Activated T-cell treated with anti-CD3 and anti-CD28 coated beads, Interleukin-2, amount 50 U/mL, for 4 hours (primary cell): ENCODE data around the gene NAV2. TPM values are rescaled to one million over a fixed set of nuclear protein-coding genes. Genes with fewer than 3 reads are reported as not detected.

Source experiments
- ATAC-seq, 2 donors: fragments of 200-7000 bp; cut with Tn5 transposase; one replicate each; pipeline ENCODE4 v1.10.0; 2021
- DNase-seq: peaks from one replicate; pipeline ENCODE4 v3.0.0-alpha.2; 2020
- H3K27me3 Mint-ChIP-seq: one replicate; pipeline ENCODE4 v1.8.0; 2021; ENCODE audit warnings: low read depth, mixed read lengths
- H3K36me3 Mint-ChIP-seq: one replicate; pipeline ENCODE4 v1.8.0; 2022; ENCODE audit warnings: mixed read lengths; ENCODE audit not compliant: insufficient read depth
- H3K4me1 Mint-ChIP-seq: one replicate; pipeline ENCODE4 v1.8.0; 2021; ENCODE audit warnings: low read depth, mixed read lengths
- H3K4me3 Mint-ChIP-seq: one replicate; pipeline ENCODE4 v1.8.0; 2021; ENCODE audit warnings: mild to moderate bottlenecking, moderate library complexity, mixed read lengths
- H3K9me3 Mint-ChIP-seq: one replicate; pipeline ENCODE4 v1.8.0; 2021; ENCODE audit warnings: mixed read lengths
- total RNA-seq, 3 donors: library from RNA; stranded (reverse); gene quantifications; one replicate each; pipeline ENCODE4 v1.2.1, GENCODE V29; 2021

NAV2 gene
- total RNA-seq, 3 donors from 2014 or later, result 0.08 to 0.60 (median 0.35) TPM

- no peak for ATAC-seq
- DNase-seq, result no peak
- peaks cover 8% of the 10 kb centered on the region for H3K27me3 Mint-ChIP-seq
- H3K4me1 Mint-ChIP-seq, result no peaks in the 10 kb centered on the region
- no peaks in the 10 kb centered on the region for H3K36me3 Mint-ChIP-seq
- H3K4me3 Mint-ChIP-seq, result no peak overlapping the region
- H3K9me3 Mint-ChIP-seq, result no peaks in the 10 kb centered on the region
Observed at GRCh38 chr11:19679952-19680828, 32.4 kb upstream of the NAV2 start.

GRCh38 chr11:19680829-19681368 lies 31.7 kb upstream of the NAV2 start:
- peaks cover 8% of the 10 kb centered on the region for H3K27me3 Mint-ChIP-seq
- no peaks in the 10 kb centered on the region for H3K36me3 Mint-ChIP-seq
- H3K4me1 Mint-ChIP-seq, result no peaks in the 10 kb centered on the region
- DNase-seq (no peak), ATAC-seq (no peak)
- no peak overlapping the region for H3K4me3 Mint-ChIP-seq
- no peaks in the 10 kb centered on the region for H3K9me3 Mint-ChIP-seq

GRCh38 chr11:19683141-19683805 lies 29.4 kb upstream of the NAV2 start:
- DNase-seq, result no peak
- no peaks in the 10 kb centered on the region for H3K36me3 Mint-ChIP-seq
- H3K4me3 Mint-ChIP-seq, result no peak overlapping the region
- H3K4me1 Mint-ChIP-seq, result no peaks in the 10 kb centered on the region
- no peaks in the 10 kb centered on the region for H3K9me3 Mint-ChIP-seq
- H3K27me3 Mint-ChIP-seq, result peaks cover 8% of the 10 kb centered on the region
- no peak for ATAC-seq

- ATAC-seq (no peak), DNase-seq (no peak)
- H3K9me3 Mint-ChIP-seq, result no peaks in the 10 kb centered on the region
- H3K4me1 Mint-ChIP-seq, result no peaks in the 10 kb centered on the region
- no peak overlapping the region for H3K4me3 Mint-ChIP-seq
- no peaks in the 10 kb centered on the region for H3K36me3 Mint-ChIP-seq
- peaks cover 8% of the 10 kb centered on the region for H3K27me3 Mint-ChIP-seq
Observed at GRCh38 chr11:19683862-19684491, 28.7 kb upstream of the NAV2 start.

- Mint-ChIP-seq H3K4me1 (no peaks in the 10 kb centered on the region), H3K4me3 (no peak overlapping the region), H3K36me3 (no peaks in the 10 kb centered on the region), H3K9me3 (no peaks in the 10 kb centered on the region), H3K27me3 (peaks cover 2% of the 10 kb centered on the region)
- ATAC-seq (no peak), DNase-seq (no peak)
Observed at GRCh38 chr11:19686234-19686633, 26.4 kb upstream of the NAV2 start.

- Mint-ChIP-seq H3K27me3 (peaks cover 2% of the 10 kb centered on the region), H3K9me3 (no peaks in the 10 kb centered on the region)
- ATAC-seq, result no peak
Observed at GRCh38 chr11:19687392-19687791, 25.2 kb upstream of the NAV2 start.

GRCh38 chr11:19689281-19690000 lies 23.2 kb upstream of the NAV2 start:
- DNase-seq, result no peak
- Mint-ChIP-seq H3K4me1 (no peaks in the 10 kb centered on the region), H3K4me3 (no peak overlapping the region), H3K36me3 (no peaks in the 10 kb centered on the region), H3K27me3 (peaks cover 2% of the 10 kb centered on the region), H3K9me3 (no peaks in the 10 kb centered on the region)
- no peak for ATAC-seq

More at GRCh38 chr11:19687392-19687791, 25.2 kb upstream of the NAV2 start:
- no peak for DNase-seq
- Mint-ChIP-seq H3K4me3 (no peak overlapping the region), H3K4me1 (no peaks in the 10 kb centered on the region), H3K36me3 (no peaks in the 10 kb centered on the region)

GRCh38 chr11:19690885-19691284 lies 21.8 kb upstream of the NAV2 start:
- peaks cover 2% of the 10 kb centered on the region for H3K27me3 Mint-ChIP-seq
- no peaks in the 10 kb centered on the region for H3K4me1 Mint-ChIP-seq
- no peaks in the 10 kb centered on the region for H3K36me3 Mint-ChIP-seq
- ATAC-seq (no peak), DNase-seq (no peak)
- H3K9me3 Mint-ChIP-seq, result no peaks in the 10 kb centered on the region
- H3K4me3 Mint-ChIP-seq, result no peak overlapping the region

GRCh38 chr11:19691815-19692500 lies 20.7 kb upstream of the NAV2 start:
- no peak overlapping the region for H3K4me3 Mint-ChIP-seq
- DNase-seq, result no peak
- no peaks in the 10 kb centered on the region for H3K36me3 Mint-ChIP-seq
- no peak for ATAC-seq
- H3K4me1 Mint-ChIP-seq, result no peaks in the 10 kb centered on the region
- H3K27me3 Mint-ChIP-seq, result peaks cover 5% of the 10 kb centered on the region
- H3K9me3 Mint-ChIP-seq, result no peaks in the 10 kb centered on the region

- Mint-ChIP-seq H3K27me3 (peaks cover 12% of the 10 kb centered on the region), H3K9me3 (no peaks in the 10 kb centered on the region), H3K4me3 (no peak overlapping the region), H3K4me1 (no peaks in the 10 kb centered on the region), H3K36me3 (no peaks in the 10 kb centered on the region)
- no peak for DNase-seq
- ATAC-seq, result no peak
Observed at GRCh38 chr11:19693146-19693545, 19.5 kb upstream of the NAV2 start.

GRCh38 chr11:19694796-19695345 lies 17.8 kb upstream of the NAV2 start:
- Mint-ChIP-seq H3K9me3 (no peaks in the 10 kb centered on the region), H3K36me3 (no peaks in the 10 kb centered on the region), H3K4me1 (no peaks in the 10 kb centered on the region), H3K4me3 (no peak overlapping the region), H3K27me3 (peaks cover 10% of the 10 kb centered on the region)
- ATAC-seq, result no peak
- DNase-seq, result no peak

GRCh38 chr11:19696073-19696472 lies 16.6 kb upstream of the NAV2 start:
- no peak for ATAC-seq
- no peak for DNase-seq
- H3K4me3 Mint-ChIP-seq, result no peak overlapping the region
- H3K36me3 Mint-ChIP-seq, result no peaks in the 10 kb centered on the region
- H3K4me1 Mint-ChIP-seq, result no peaks in the 10 kb centered on the region
- H3K27me3 Mint-ChIP-seq, result peaks cover 10% of the 10 kb centered on the region
- H3K9me3 Mint-ChIP-seq, result no peaks in the 10 kb centered on the region

- Mint-ChIP-seq H3K9me3 (no peaks in the 10 kb centered on the region), H3K4me1 (no peaks in the 10 kb centered on the region), H3K36me3 (no peaks in the 10 kb centered on the region), H3K4me3 (no peak overlapping the region), H3K27me3 (peaks cover 10% of the 10 kb centered on the region)
- ATAC-seq, result no peak
- no peak for DNase-seq
Observed at GRCh38 chr11:19696904-19697303, 15.7 kb upstream of the NAV2 start.
